OCI-LY1 (cell line): ENCODE data around the gene SLX4IP.

Experiments
- H2AFZ ChIP-seq: fragments of 200-600 bp; sonication (generic), shearing (Covaris generic); 2 replicates; pipeline ENCODE4 v1.6.0; 2014; ENCODE audit warnings: antibody characterized with exemption, mild to moderate bottlenecking, low read length
- H3F3A ChIP-seq: fragments of 200-600 bp; sonication (generic), shearing (Covaris generic); 2 replicates; pipeline ENCODE4 v1.6.0; 2014; ENCODE audit warnings: mild to moderate bottlenecking, antibody characterized with exemption, low read length, moderate library complexity; ENCODE audit not compliant: insufficient read depth
- H3K27ac ChIP-seq: fragments of 200-600 bp; sonication (generic); 2 replicates; pipeline ENCODE4 v1.5.1; 2014; ENCODE audit warnings: low read length, mixed run types, mild to moderate bottlenecking, low read depth; ENCODE audit not compliant: poor library complexity, severe bottlenecking
- H3K27me3 ChIP-seq: fragments of 200-600 bp; sonication (generic); 2 replicates; pipeline ENCODE4 v1.6.0; 2014; ENCODE audit warnings: antibody characterized with exemption, mild to moderate bottlenecking, low read length, moderate library complexity; ENCODE audit not compliant: insufficient read depth
- H3K36me3 ChIP-seq: fragments of 200-600 bp; sonication (generic); 2 replicates; pipeline ENCODE4 v1.6.1; 2014; ENCODE audit warnings: mild to moderate bottlenecking, antibody characterized with exemption, low read length, moderate library complexity, mixed read lengths; ENCODE audit not compliant: insufficient read depth
- H3K4me1 ChIP-seq: fragments of 200-600 bp; sonication (generic); 2 replicates; pipeline ENCODE4 v1.5.1; 2014; ENCODE audit warnings: mild to moderate bottlenecking, low read length, moderate library complexity; ENCODE audit not compliant: insufficient read depth, severe bottlenecking
- H3K4me2 ChIP-seq: fragments of 200-600 bp; sonication (generic), shearing (Covaris generic); 2 replicates; pipeline ENCODE4 v1.6.1; 2014; ENCODE audit warnings: low read length
- H3K4me3 ChIP-seq: fragments of 200-600 bp; sonication (generic); 2 replicates; pipeline ENCODE4 v1.5.1; 2014; ENCODE audit warnings: low read length, low read depth, mild to moderate bottlenecking, mixed read lengths; ENCODE audit not compliant: poor library complexity, severe bottlenecking
- H3K79me2 ChIP-seq: fragments of 200-600 bp; shearing (Covaris generic); 2 replicates; pipeline ENCODE4 v1.6.1; 2016; ENCODE audit warnings: mixed run types, low read length, mixed read lengths; ENCODE audit not compliant: insufficient read depth
- H3K9ac ChIP-seq: fragments of 200-600 bp; sonication (generic), shearing (Covaris generic); 2 replicates; pipeline ENCODE4 v1.6.1; 2014; ENCODE audit warnings: mild to moderate bottlenecking, low read length, mixed read lengths
- H3K9me2 ChIP-seq: fragments of 200-600 bp; sonication (generic), shearing (Covaris generic); 2 replicates; pipeline ENCODE4 v1.6.1; 2014; ENCODE audit warnings: low read depth, mild to moderate bottlenecking, low read length, mixed read lengths
- H3K9me3 ChIP-seq: fragments of 200-600 bp; shearing (Covaris generic); 2 replicates; pipeline ENCODE4 v1.6.1; 2014; ENCODE audit warnings: low read length, mixed read lengths
- H4K20me1 ChIP-seq: fragments of 200-600 bp; sonication (generic), shearing (Covaris generic); 2 replicates; pipeline ENCODE4 v1.6.0; 2016; ENCODE audit warnings: mild to moderate bottlenecking, low read length; ENCODE audit not compliant: insufficient read depth
- CTCF ChIP-seq: fragments of 200-600 bp; sonication (generic), shearing (Covaris generic); IDR thresholded peaks from 2 replicates; pipeline ENCODE4 v1.5.1; 2017; ENCODE audit warnings: mild to moderate bottlenecking, antibody characterized with exemption, low read length, moderate library complexity, mixed read lengths
- EZH2 ChIP-seq: fragments of 200-600 bp; sonication (generic), shearing (Covaris generic); IDR thresholded peaks from 2 replicates; pipeline ENCODE4 v1.8.0; 2017; ENCODE audit warnings: borderline replicate concordance, mixed run types, mild to moderate bottlenecking, antibody characterized with exemption, low read length, moderate library complexity, mixed read lengths

The SLX4IP gene

GRCh38 chr20:10609276-10609675 is 174.2 kb downstream of the SLX4IP start:
- Histone ChIP-seq H3K4me2 (no peak overlapping the region), H2AFZ (no peak overlapping the region), H4K20me1 (no peaks in the 10 kb centered on the region), H3K4me1 (no peaks in the 10 kb centered on the region), H3K79me2 (no peaks in the 10 kb centered on the region), H3K9me2 (no peaks in the 10 kb centered on the region), H3K27me3 (no peaks in the 10 kb centered on the region), H3K9ac (no peak overlapping the region), H3K4me3 (no peak overlapping the region), H3K27ac (no peak overlapping the region), H3K36me3 (peaks cover 7% of the 10 kb centered on the region), H3K9me3 (no peaks in the 10 kb centered on the region), H3F3A (no peaks in the 10 kb centered on the region)
- TF ChIP-seq CTCF, result no peak
- TF ChIP-seq EZH2, result no peak

GRCh38 chr20:10609770-10610169 is 174.7 kb downstream of the SLX4IP start:
- H3K4me2 ChIP-seq, result no peak overlapping the region
- no peak for TF ChIP-seq CTCF
- TF ChIP-seq EZH2, result no peak
- no peaks in the 10 kb centered on the region for H3K9me2 ChIP-seq
- H3K9ac ChIP-seq, result no peak overlapping the region
- no peaks in the 10 kb centered on the region for H3F3A ChIP-seq
- no peak overlapping the region for H2AFZ ChIP-seq
- no peaks in the 10 kb centered on the region for H3K9me3 ChIP-seq
- no peaks in the 10 kb centered on the region for H3K79me2 ChIP-seq
- H3K36me3 ChIP-seq, result peaks cover 4% of the 10 kb centered on the region
- no peaks in the 10 kb centered on the region for H3K27me3 ChIP-seq
- H3K27ac ChIP-seq, result no peak overlapping the region
- no peak overlapping the region for H3K4me3 ChIP-seq
- H3K4me1 ChIP-seq, result no peaks in the 10 kb centered on the region
- H4K20me1 ChIP-seq, result no peaks in the 10 kb centered on the region

- no peak overlapping the region for H3K4me3 ChIP-seq
- H3F3A ChIP-seq, result no peaks in the 10 kb centered on the region
- H3K79me2 ChIP-seq, result no peaks in the 10 kb centered on the region
- H3K36me3 ChIP-seq, result peaks cover 4% of the 10 kb centered on the region
- no peaks in the 10 kb centered on the region for H4K20me1 ChIP-seq
- no peaks in the 10 kb centered on the region for H3K9me2 ChIP-seq
- no peak overlapping the region for H3K9ac ChIP-seq
- no peaks in the 10 kb centered on the region for H3K27me3 ChIP-seq
- TF ChIP-seq CTCF, result no peak
- TF ChIP-seq EZH2, result no peak
- H2AFZ ChIP-seq, result no peak overlapping the region
- H3K4me2 ChIP-seq, result no peak overlapping the region
- H3K4me1 ChIP-seq, result no peaks in the 10 kb centered on the region
- H3K27ac ChIP-seq, result no peak overlapping the region
- H3K9me3 ChIP-seq, result no peaks in the 10 kb centered on the region
Observed at GRCh38 chr20:10610251-10610650, 175.1 kb downstream of the SLX4IP start.
